HepG2 (cell line): ENCODE data around the gene RNF213. TPM values are rescaled to one million over a fixed set of nuclear protein-coding genes. Genes with fewer than 3 reads are reported as not detected.

Source experiments
- ATF7-NPFF ChIP-seq: sonication (generic); formaldehyde crosslinking; IDR thresholded peaks from 2 replicates; pipeline ENCODE4 v1.8.1; 2023; ENCODE audit warnings: mild to moderate bottlenecking, low read depth, missing genetic modification reagents, moderate library complexity
- DNMT3B ChIP-seq: conservative IDR thresholded peaks from 2 replicates; pipeline ENCODE4 v1.6.1; 2016; ENCODE audit warnings: missing biosample characterization, control low read depth
- FOXK1 ChIP-seq: sonication (generic); formaldehyde crosslinking; IDR thresholded peaks from 2 replicates; pipeline ENCODE4 v1.4.0; 2020; ENCODE audit warnings: low read depth, missing genetic modification reagents, borderline replicate concordance
- GRHL1 ChIP-seq: sonication (generic); formaldehyde crosslinking; conservative IDR thresholded peaks from 2 replicates; pipeline ENCODE4 v1.8.0; 2022; ENCODE audit warnings: missing genetic modification reagents
- HNF4A ChIP-seq: sonication (generic); formaldehyde crosslinking; IDR thresholded peaks from 2 replicates; pipeline ENCODE4 v1.4.0; 2020; ENCODE audit warnings: missing genetic modification reagents
- HNF4G ChIP-seq, 2 experiments: sonication (generic) in 1 of 2; formaldehyde crosslinking in 1 of 2; IDR thresholded peaks; 2 replicates each; pipeline versions ENCODE4 v1.4.0 to v1.6.1; 2011 to 2020; ENCODE audit warnings: borderline replicate concordance in 2 of 2, low read depth in 2 of 2, mild to moderate bottlenecking in 2 of 2, low read length in 1 of 2, missing genetic modification reagents in 1 of 2, moderate library complexity in 1 of 2
- MYNN ChIP-seq: sonication (generic); formaldehyde crosslinking; IDR thresholded peaks from 2 replicates; pipeline ENCODE4 v1.4.0; 2020; ENCODE audit warnings: mild to moderate bottlenecking, low read depth, missing genetic modification reagents
- NR0B2 ChIP-seq: sonication (generic); formaldehyde crosslinking; IDR thresholded peaks from 2 replicates; pipeline ENCODE4 v1.4.0; 2020; ENCODE audit warnings: mild to moderate bottlenecking, missing genetic modification reagents
- RBM22 ChIP-seq: fragments of 200-400 bp; formaldehyde crosslinking; optimal IDR thresholded peaks from 2 replicates; pipeline ENCODE3; 2017; ENCODE audit warnings: mild to moderate bottlenecking, low read length, moderate library complexity
- ZBTB44 ChIP-seq: sonication (generic); formaldehyde crosslinking; IDR thresholded peaks from 2 replicates; pipeline ENCODE4 v1.4.0; 2020; ENCODE audit warnings: missing genetic modification reagents
- ZNF512 ChIP-seq: sonication (generic); formaldehyde crosslinking; IDR thresholded peaks from 2 replicates; pipeline ENCODE4 v1.4.0; 2020; ENCODE audit warnings: mild to moderate bottlenecking, missing genetic modification reagents
- ZNF572 ChIP-seq: sonication (generic); formaldehyde crosslinking; IDR thresholded peaks from 2 replicates; pipeline ENCODE4 v1.5.1; 2020; ENCODE audit warnings: mild to moderate bottlenecking, missing genetic modification reagents
- polyA plus RNA-seq, 8 experiments: library from polyadenylated mRNA; depleted of rRNA in 3 of 8; stranded (reverse) in 7 of 8; unstranded in 1 of 8; fragments of >200 nt; fragmentation: Illumina TruSeq in 4 of 8; extraction: Trizol in 4 of 8; gene quantifications; 2 replicates each; pipeline versions ENCODE4 v1.2.1 to v1.2.3, GENCODE V29; 2011 to 2016; ENCODE audit warnings: low read depth in 4 of 8, missing spikeins in 1 of 8, mixed read lengths in 1 of 8; ENCODE audit not compliant: insufficient read depth in 1 of 8
- total RNA-seq, 5 experiments: library from RNA; depleted of rRNA; stranded (reverse); fragments of >200 nt; fragmentation: Illumina TruSeq; extraction: Trizol; gene quantifications; 2 replicates each; pipeline ENCODE4 v1.2.3, GENCODE V29; 2016; ENCODE audit warnings: low read depth in 1 of 5

The RNF213 gene
- total and polyA plus RNA-seq, 2 of the 13 experiments (the other 11 are each of a cell fraction or from before 2014, with no cell fraction given) = 38.6 to 38.7 TPM

GRCh38 chr17:80364091-80364691 is 103.5 kb downstream of the RNF213 start (continued):
- TF ChIP-seq GRHL1 (CRISPR knock-in tag) (no peak), DNMT3B (CRISPR knock-in tag) (no peak), FOXK1 (CRISPR knock-in tag) (no peak), ZNF572 (CRISPR knock-in tag) (no peak), MYNN (CRISPR knock-in tag) (no peak), HNF4G (IDR thresholded peaks at IDR 0.05; ENCODE audit: borderline replicate concordance, low read depth, low read length) (0 out of 2 replicates have a peak, but pooled peaks have one; percentile 17), HNF4G (CRISPR knock-in tag; IDR thresholded peaks at IDR 0.05; ENCODE audit: borderline replicate concordance, low read depth) (no peak), ZBTB44 (CRISPR knock-in tag) (no peak), ZNF512 (CRISPR knock-in tag) (no peak), HNF4A (CRISPR knock-in tag) (no peak), RBM22 (no peak), ATF7-NPFF (CRISPR knock-in tag) (no peak), NR0B2 (CRISPR knock-in tag) (no peak)
- TF ChIP-seq, all 625 proteins: peak for 14
